Cardiac fibroblast (primary cell): Measurements from ENCODE around the gene TRIM27.
"Not testable (repeated sequence)": the region's sequence is repeated elsewhere in the genome, so short reads cannot be mapped to it uniquely, and the experiment has no call there.

Source experiments
- DNase-seq, 2 donors: peaks; one replicate each; pipeline versions ENCODE4 v3.0.0 to v3.0.0-alpha.2; 2010; ENCODE audit warnings: low read depth in 2 of 2
- H3K4me3 ChIP-seq, 2 donors: replicated peaks in 1 of 2; 1 replicate in 1 of 2; 2 replicates in 1 of 2; pipeline ENCODE4 v1.5.1; 2011; ENCODE audit warnings: low read depth in 2 of 2, low read length in 2 of 2, mild to moderate bottlenecking in 2 of 2, moderate library complexity in 1 of 2
- TF ChIP-seq, protein P1 (sequence below): IDR thresholded peaks from one replicate; pipeline ENCODE4 v1.5.1; 2011; ENCODE audit warnings: low read depth, mild to moderate bottlenecking, low read length, inconsistent platforms

TRIM27 gene

GRCh38 chr6:28858963-28859362 lies 64.8 kb downstream of the TRIM27 start:
- TF ChIP-seq, protein P1, sequence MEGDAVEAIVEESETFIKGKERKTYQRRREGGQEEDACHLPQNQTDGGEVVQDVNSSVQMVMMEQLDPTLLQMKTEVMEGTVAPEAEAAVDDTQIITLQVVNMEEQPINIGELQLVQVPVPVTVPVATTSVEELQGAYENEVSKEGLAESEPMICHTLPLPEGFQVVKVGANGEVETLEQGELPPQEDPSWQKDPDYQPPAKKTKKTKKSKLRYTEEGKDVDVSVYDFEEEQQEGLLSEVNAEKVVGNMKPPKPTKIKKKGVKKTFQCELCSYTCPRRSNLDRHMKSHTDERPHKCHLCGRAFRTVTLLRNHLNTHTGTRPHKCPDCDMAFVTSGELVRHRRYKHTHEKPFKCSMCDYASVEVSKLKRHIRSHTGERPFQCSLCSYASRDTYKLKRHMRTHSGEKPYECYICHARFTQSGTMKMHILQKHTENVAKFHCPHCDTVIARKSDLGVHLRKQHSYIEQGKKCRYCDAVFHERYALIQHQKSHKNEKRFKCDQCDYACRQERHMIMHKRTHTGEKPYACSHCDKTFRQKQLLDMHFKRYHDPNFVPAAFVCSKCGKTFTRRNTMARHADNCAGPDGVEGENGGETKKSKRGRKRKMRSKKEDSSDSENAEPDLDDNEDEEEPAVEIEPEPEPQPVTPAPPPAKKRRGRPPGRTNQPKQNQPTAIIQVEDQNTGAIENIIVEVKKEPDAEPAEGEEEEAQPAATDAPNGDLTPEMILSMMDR, result no peak
- H3K4me3 ChIP-seq, result no peak overlapping the region
- DNase-seq, result no peak

DNA sequence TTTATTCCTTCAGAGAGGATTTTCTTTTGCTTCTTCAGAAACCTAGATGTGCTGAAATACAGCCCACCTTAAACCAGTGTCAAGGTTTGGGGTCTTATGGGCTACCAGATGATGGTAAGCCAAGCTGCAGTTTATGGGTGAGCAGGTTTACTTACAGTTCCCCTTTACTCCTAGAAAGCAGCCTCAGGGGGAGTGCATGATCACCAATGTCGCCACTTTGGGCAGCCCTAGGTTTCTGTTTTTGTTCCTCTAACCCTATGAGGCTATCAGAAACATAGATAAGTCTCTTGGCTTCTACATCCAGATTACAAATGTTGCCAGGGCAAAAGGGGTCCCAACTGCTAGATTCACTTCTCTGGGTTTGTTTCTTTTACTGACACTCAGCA lies 67.2 kb downstream of the TRIM27 start:
- H3K4me3 ChIP-seq, result no peak overlapping the region
- TF ChIP-seq, protein P1, result no peak
- no peak for DNase-seq

GRCh38 chr6:28854405-28854804 lies 69.4 kb downstream of the TRIM27 start:
- not testable (repeated sequence) for DNase-seq, H3K4me3 ChIP-seq
